ENCODE data around the gene CAVIN3. TPM values are rescaled to one million over a fixed set of nuclear protein-coding genes. Genes with fewer than 3 reads are reported as not detected.
"Not testable (repeated sequence)": the region's sequence is repeated elsewhere in the genome, so short reads cannot be mapped to it uniquely, and the experiment has no call there.

Gene CAVIN3
- total RNA-seq, 1 donor from 2014 or later = 36.3 TPM

GRCh38 chr11:6284250-6284649, 36.1 kb downstream of the CAVIN3 start:
- TF ChIP-seq CTCF (IDR thresholded peaks at IDR 0.05) = no peak
- Histone ChIP-seq H3K4me1 (no peaks in the 10 kb centered on the region), H3K9me3 (no peaks in the 10 kb centered on the region), H3K27me3 (ENCODE audit: low read depth) (no peaks in the 10 kb centered on the region), H3K36me3 (no peaks in the 10 kb centered on the region), H3K4me3 (no peak overlapping the region), H3K27ac (no peak overlapping the region)
- no peak for DNase-seq
- intact Hi-C loops (cut with DNase I) = no loop called here
- no peak for ATAC-seq

DNA sequence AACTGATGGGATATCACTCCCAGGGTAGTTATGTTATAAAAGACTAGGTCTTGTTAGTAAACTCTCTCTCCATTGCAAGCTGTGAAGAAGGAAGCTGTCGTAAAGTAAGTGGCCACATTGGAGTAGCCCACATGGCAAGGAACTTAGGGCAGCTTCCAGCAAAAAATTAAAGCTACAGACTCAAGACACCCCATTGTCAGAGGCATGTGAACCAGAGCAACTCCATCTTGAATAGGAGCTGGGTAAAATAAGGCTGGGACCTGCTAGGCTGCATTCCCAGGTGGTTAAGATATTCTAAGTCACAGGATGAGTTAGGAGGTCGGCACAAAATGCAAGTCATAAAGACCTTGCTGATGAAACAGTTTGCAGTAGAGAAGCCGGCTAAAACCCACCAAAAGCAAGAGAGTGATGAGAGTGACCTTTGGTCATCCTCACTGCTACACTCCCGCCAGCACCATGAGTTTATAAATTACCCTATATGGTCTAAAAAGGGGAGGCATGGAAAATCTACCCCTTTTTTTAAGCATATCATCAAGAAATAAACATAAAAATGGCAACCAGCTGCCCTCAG, 36.8 kb downstream of the CAVIN3 start:
- H3K4me3 ChIP-seq = no peak overlapping the region
- DNase-seq (no peak), ATAC-seq (no peak)
- no peaks in the 10 kb centered on the region for H3K36me3 ChIP-seq
- no peak for TF ChIP-seq CTCF (IDR thresholded peaks at IDR 0.05)
- H3K27ac ChIP-seq = no peak overlapping the region
- H3K27me3 ChIP-seq (ENCODE audit: low read depth) = no peaks in the 10 kb centered on the region
- no peaks in the 10 kb centered on the region for H3K9me3 ChIP-seq
- intact Hi-C loops (cut with DNase I) = no loop called here
- H3K4me1 ChIP-seq = no peaks in the 10 kb centered on the region

GRCh38 chr11:6280809-6281208, 39.5 kb downstream of the CAVIN3 start:
- H3K4me3 ChIP-seq; H3K9me3 ChIP-seq; DNase-seq; ATAC-seq; H3K27me3 ChIP-seq (ENCODE audit: low read depth); H3K36me3 ChIP-seq; H3K4me1 ChIP-seq; intact Hi-C loops (cut with DNase I); H3K27ac ChIP-seq: not testable (repeated sequence)

- no peak for TF ChIP-seq CTCF (IDR thresholded peaks at IDR 0.05)
- no peak for DNase-seq
These were observed 47.1 kb downstream of the CAVIN3 start for GRCh38 chr11:6273188-6273587.

DNA sequence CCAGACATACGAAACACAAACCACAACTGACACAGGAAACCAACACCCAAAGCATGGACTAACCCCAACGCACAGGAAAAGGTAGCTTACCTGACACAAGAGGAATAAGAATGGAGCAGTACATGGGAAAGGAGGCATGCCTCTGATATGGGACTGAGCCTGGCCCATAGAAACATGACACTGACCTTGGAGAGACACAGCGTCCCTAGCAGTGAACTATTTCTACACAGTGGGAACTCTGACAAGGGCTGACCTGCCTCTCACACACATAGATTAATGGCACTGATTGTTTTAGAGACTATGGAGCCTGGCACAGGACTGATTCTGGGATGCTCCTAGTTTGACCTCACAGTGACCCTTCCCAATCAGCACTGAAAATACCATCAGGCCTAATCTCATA, 48.7 kb downstream of the CAVIN3 start:
- DNase-seq (no peak), ATAC-seq (no peak)
- TF ChIP-seq CTCF (IDR thresholded peaks at IDR 0.05) = no peak
- no peak overlapping the region for H3K4me3 ChIP-seq
- no peaks in the 10 kb centered on the region for H3K4me1 ChIP-seq
- no peaks in the 10 kb centered on the region for H3K9me3 ChIP-seq
- H3K27me3 ChIP-seq (ENCODE audit: low read depth) = no peaks in the 10 kb centered on the region
- no peak overlapping the region for H3K27ac ChIP-seq
- no peaks in the 10 kb centered on the region for H3K36me3 ChIP-seq
- intact Hi-C loops (cut with DNase I) = no loop called here

More at GRCh38 chr11:6273188-6273587, 47.1 kb downstream of the CAVIN3 start:
- no peaks in the 10 kb centered on the region for H3K27me3 ChIP-seq (ENCODE audit: low read depth)
- intact Hi-C loops (cut with DNase I) = no loop called here
- no peak for ATAC-seq
- no peak overlapping the region for H3K4me3 ChIP-seq
- no peaks in the 10 kb centered on the region for H3K36me3 ChIP-seq
- H3K27ac ChIP-seq = no peak overlapping the region
- H3K4me1 ChIP-seq = no peaks in the 10 kb centered on the region
- H3K9me3 ChIP-seq = no peaks in the 10 kb centered on the region

DNA sequence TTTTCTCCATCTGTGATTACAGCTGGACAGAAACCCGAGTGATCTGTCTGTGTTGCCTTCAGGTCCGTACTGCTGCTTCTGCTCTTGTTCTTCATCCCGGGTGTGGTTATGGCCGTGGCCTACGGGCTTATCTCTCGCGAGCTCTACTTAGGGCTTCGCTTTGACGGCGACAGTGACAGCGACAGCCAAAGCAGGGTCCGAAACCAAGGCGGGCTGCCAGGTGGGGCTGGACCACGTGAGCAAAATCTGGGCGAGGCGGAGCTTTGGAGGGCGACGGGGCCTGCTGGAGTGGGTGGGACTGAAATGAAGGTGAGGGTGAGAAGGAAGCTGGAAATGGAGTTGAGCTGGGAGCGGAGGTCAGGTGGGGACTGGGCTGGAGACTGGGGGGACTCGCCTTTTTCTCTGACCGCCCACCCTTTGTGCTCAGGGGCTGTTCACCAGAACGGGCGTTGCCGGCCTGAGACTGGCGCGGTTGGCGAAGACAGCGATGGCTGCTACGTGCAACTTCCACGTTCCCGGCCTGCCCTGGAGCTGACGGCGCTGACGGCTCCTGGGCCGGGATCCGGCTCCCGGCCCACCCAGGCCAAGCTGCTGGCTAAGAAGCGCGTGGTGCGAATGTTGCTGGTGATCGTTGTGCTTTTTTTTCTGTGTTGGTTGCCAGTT, 49.6 kb downstream of the CAVIN3 start:
- H3K27ac ChIP-seq = no peak overlapping the region
- TF ChIP-seq CTCF (IDR thresholded peaks at IDR 0.05) = no peak
- H3K4me3 ChIP-seq = no peak overlapping the region
- H3K36me3 ChIP-seq = no peaks in the 10 kb centered on the region
- DNase-seq (no peak), ATAC-seq (no peak)
- H3K9me3 ChIP-seq = no peaks in the 10 kb centered on the region
- no peaks in the 10 kb centered on the region for H3K27me3 ChIP-seq (ENCODE audit: low read depth)
- intact Hi-C loops (cut with DNase I) = no loop called here
- no peaks in the 10 kb centered on the region for H3K4me1 ChIP-seq

All from lower lobe of right lung (tissue), 2 donors.